Omental fat pad (tissue), 4 donors: Measurements from ENCODE around the gene PRR7. TPM values are rescaled to one million over a fixed set of nuclear protein-coding genes. Genes with fewer than 3 reads are reported as not detected.

Experiments used
- ATAC-seq: fragments of 150-250 bp; one replicate; pipeline ENCODE4 v1.9.1; 2016; ENCODE audit warnings: mild to moderate bottlenecking, moderate library complexity; ENCODE audit not compliant: low FRiP score
- DNase-seq: peaks from one replicate; pipeline ENCODE4 v3.0.0-alpha.2; 2019; ENCODE audit warnings: low spot score
- total RNA-seq, 4 donors: library from RNA; depleted of rRNA; stranded (reverse); fragments of >200 nt; gene quantifications; one replicate each; pipeline ENCODE4 v1.1.0, GENCODE V29; 2016
- TF ChIP-seq, protein P1 (sequence below), 3 donors: fragments of 450-650 bp; IDR thresholded peaks; one replicate each; pipeline ENCODE4 v1.5.1; 2016 to 2017; ENCODE audit warnings: antibody characterized with exemption in 3 of 3, mild to moderate bottlenecking in 3 of 3, moderate library complexity in 2 of 3

PRR7 gene
- total RNA-seq, 4 donors from 2014 or later = 1.6 to 2.8 (median 2.1) TPM; not detected in 1

DNA sequence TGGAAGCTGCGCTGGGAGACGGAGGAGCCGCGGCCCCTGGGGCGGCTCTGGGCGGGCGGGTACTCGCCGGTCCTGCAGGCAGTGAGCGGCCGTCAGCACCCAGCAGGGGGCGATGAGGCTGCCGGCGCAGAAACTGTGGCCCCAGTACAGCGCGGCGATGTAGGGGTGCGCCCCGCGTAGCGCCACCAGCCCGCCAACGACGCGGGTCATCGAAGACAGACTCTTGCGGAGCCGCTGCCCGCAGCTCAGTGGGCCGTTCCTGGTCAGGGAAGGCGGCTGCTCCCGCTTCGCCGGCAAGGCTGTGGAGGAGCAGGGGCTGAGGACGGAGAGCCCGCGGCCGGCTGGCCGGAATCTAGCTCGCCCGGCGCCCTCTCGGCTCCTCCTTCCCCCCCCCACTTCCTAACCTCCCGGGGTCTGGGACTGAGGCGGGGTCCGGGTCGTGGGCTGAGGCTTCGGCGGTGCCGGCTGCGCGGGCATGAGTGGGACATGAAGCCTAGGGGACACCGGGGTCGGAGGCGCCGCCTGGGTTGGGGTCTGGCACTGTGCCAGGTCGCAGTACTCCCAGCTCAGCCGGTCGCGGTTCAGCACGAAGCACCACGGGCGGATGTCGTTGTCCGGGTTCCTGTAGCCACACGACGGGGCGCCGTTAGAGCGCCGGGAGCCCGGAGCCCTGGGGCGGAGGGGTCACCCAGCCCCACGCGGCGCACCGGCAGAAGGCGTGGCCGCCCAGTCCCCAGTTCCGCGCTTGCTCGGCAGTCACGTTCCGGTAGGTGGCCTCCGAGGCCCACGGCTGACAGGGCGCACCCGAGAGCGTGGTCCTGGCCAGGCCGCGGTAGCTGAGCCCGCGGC lies 42.6 kb upstream of the PRR7 start:
- DNase-seq (no peak), ATAC-seq (peak; percentile 88)
- TF ChIP-seq, protein P1, sequence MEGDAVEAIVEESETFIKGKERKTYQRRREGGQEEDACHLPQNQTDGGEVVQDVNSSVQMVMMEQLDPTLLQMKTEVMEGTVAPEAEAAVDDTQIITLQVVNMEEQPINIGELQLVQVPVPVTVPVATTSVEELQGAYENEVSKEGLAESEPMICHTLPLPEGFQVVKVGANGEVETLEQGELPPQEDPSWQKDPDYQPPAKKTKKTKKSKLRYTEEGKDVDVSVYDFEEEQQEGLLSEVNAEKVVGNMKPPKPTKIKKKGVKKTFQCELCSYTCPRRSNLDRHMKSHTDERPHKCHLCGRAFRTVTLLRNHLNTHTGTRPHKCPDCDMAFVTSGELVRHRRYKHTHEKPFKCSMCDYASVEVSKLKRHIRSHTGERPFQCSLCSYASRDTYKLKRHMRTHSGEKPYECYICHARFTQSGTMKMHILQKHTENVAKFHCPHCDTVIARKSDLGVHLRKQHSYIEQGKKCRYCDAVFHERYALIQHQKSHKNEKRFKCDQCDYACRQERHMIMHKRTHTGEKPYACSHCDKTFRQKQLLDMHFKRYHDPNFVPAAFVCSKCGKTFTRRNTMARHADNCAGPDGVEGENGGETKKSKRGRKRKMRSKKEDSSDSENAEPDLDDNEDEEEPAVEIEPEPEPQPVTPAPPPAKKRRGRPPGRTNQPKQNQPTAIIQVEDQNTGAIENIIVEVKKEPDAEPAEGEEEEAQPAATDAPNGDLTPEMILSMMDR (IDR thresholded peaks at IDR 0.05) = peak in 1 of 3 donors; percentile 64

DNA sequence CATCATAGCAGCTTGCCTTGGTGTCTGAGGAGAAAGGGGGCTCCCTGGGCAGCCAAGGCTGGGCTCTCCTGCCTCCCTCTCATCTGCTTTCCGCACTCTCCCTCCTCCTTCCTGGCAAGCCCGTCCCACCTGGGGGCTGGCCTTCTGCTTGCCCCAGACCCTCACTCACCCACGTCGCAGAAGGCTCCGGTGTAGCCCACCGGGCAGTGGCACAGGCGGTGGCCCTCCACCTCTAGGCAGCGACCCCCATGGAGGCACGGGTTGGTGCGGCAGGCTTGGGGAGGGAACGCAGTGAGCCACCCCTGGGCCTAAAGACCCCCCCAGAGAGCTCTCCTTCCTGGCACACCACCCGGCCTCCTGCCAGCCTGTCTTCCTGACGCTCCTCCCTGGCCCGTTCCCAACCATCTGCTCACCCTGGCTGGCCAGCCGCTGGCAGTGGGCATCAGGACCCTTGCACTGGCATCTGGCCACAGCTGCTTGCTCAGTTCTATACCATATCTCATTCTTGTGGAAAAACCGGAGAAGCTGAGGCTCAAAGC lies 41.9 kb upstream of the PRR7 start:
- ATAC-seq = no peak
- no peak for DNase-seq
- TF ChIP-seq, protein P1 (IDR thresholded peaks at IDR 0.05) = no peak

DNA sequence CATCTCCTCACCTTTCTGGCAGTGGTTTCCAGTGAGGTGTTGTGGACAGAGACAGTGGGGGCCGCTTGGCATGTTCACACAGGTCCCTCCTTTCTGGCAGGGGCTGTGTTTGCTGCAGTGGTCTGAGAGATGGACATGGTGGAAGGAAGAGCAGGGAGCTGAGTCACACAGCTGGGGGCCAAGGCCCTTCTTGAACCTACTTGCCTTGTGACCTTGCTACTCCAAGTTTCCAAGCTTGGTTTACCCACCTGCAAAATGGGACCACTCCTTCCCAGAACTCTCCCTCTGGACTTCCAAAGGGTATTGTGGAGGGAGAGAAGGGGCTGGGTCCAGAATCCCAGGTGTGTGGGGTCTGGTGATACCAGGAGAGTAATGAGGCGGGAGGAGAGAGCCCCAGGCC lies 41.3 kb upstream of the PRR7 start:
- ATAC-seq (no peak), DNase-seq (no peak)
- TF ChIP-seq, protein P1 (IDR thresholded peaks at IDR 0.05) = no peak

DNA sequence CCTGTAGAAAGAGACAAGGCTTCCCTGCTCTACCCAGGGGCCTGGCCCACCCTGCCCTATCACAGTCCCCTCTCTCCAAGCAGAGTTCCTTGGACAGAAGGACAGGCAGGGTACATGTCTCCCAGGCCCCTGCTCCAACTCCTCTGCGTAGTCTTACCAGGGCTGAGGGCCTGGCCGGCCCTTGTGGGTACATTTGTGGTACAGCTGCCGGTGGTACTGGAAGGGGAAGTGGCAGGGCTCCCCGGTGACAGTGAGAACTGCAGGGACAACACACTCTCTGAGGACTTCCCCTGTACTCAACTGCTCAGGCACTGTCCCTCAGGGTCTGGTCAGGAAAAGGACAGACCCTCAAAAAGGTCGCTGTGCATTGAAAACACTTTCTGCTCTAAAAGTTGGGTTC lies 40.8 kb upstream of the PRR7 start:
- DNase-seq (no peak), ATAC-seq (no peak)
- TF ChIP-seq, protein P1 (IDR thresholded peaks at IDR 0.05) = no peak

DNA sequence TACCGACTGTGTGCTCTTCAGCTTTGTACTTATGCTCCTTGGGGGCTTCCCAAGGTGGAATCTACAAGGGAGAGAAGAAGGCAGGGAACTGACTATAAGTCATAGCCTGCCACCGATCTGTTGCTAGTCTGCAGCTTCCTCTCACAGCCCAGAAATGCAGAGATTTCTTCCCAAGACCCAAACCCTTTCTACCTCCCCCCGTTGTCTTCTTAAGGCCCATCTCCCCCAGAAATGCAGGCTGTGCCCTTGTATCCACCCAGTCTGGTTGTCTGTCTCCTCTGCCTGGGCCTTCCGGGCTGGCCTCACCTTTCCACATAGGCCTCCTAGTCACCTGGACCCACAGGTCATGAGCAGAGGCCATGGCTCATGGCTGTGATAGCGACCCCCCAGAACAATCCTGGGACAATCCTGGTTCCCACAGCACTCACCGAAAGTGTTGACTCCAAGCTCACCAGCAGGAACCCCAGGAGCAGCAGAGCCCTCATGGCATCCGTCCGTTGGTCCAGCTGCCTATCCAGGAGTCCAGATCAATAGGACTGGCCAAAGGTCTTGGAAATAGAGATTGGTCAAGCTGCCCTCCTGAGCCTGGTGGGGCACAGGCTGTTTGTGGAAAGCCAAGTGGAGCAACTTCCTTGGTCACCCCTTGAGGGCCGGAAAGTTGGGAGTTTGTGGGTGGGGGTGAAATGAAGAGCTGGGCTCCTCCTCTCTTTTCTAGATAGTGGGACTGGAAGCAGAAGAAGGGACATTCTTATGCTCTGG lies 37.4 kb upstream of the PRR7 start, which contains the start of gene F12:
F12 (minus strand) TSS at position 522 of the 759 bp plus-strand sequence; CDS start at position 485, 37 bp downstream.
- TF ChIP-seq, protein P1 (IDR thresholded peaks at IDR 0.05) = no peak
- no peak for ATAC-seq

DNA sequence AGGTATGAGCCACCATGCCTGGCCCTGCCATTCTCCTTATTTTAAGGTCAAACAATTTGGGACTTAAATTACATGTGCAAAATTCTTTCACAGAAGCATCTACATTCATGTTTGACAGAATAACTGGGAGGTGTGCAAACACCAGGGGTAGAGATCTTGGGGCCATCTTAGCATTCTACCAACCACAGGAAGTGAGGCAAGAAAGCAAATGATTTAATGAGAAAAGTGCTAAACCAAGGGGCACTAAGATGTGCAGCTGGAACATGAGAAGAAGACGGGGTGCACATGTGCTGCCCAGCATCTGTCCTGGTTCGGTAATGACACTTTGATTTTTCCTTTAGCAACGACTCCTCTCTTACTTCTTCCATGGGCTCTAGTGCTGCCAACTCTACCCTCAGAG lies 36.0 kb upstream of the PRR7 start:
- TF ChIP-seq, protein P1 (IDR thresholded peaks at IDR 0.05) = no peak
- no peak for ATAC-seq
- DNase-seq = no peak

More for the DNA sequence above, 37.4 kb upstream of the PRR7 start, which contains the start of gene F12:
- DNase-seq = no peak
